Measurements from ENCODE around the gene KCNV2.

Gene KCNV2

GRCh38 chr9:2778816-2779215 is 61.5 kb downstream of the KCNV2 start:
- in situ Hi-C loops (cut with HindIII; ENCODE audit: low pct_unique_long_range_greater_than_20kb, low sequenced_read_pairs): no loop called here

More at GRCh38 chr9:2778816-2779215, 61.5 kb downstream of the KCNV2 start:
- no peak for TF ChIP-seq JUND (IDR thresholded peaks at IDR 0.05; ENCODE audit: low read depth)
- DNase-seq (ENCODE audit: low read depth in 1 of 2, low spot score in 1 of 2): no peak
